ENCODE data around the gene C10orf67. TPM values are rescaled to one million over a fixed set of nuclear protein-coding genes. Genes with fewer than 3 reads are reported as not detected.

The C10orf67 gene
- total RNA-seq, 1 donor from 2014 or later: not detected

DNA sequence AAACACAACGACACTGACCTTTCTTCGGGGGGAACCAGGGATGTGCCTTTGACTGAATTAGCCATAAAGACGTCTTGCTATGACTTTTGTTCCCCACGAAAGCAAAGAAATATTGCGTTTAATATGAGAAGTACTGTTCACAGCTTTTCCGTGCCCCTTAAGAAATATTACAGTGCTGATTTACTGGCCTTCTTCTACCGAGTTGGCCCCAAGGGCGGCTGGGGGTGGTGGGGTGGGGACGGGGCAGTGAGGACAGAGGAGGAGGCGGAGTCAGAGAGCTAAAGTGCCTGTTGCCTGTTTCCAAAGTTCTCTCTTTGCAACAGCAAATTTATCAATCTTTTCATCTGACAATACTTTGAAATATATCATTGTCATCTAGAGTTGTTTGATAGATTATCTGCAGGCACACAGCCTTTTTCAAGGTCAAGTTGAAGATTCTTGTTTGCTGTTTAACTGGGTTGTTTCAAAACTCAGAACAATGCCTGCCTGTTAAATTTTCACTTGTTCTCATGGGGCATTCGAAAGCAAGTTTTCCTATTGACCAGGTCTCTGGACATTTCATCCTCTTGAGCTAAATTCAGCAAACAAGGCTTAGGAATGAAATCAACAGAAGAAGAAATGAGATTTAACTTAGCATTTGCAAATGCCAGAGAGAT is 143.5 kb downstream of the C10orf67 start:
- ChIA-PET CTCF (no interaction called here), POLR2A (no interaction called here)
- DNase-seq: no peak
- intact Hi-C loops (cut with micrococcal nuclease): no loop called here
- Mint-ChIP-seq H3K9me3 (no peaks in the 10 kb centered on the region), H3K27ac (no peak overlapping the region), H3K4me3 (no peak overlapping the region), H3K27me3 (peaks cover 62% of the 10 kb centered on the region), H3K4me1 (no peaks in the 10 kb centered on the region), H3K36me3 (ENCODE audit: low read depth) (no peaks in the 10 kb centered on the region)
- no peak for TF ChIP-seq CTCF (IDR thresholded peaks at IDR 0.05)
- ATAC-seq (ENCODE audit: low read depth): no peak

DNA sequence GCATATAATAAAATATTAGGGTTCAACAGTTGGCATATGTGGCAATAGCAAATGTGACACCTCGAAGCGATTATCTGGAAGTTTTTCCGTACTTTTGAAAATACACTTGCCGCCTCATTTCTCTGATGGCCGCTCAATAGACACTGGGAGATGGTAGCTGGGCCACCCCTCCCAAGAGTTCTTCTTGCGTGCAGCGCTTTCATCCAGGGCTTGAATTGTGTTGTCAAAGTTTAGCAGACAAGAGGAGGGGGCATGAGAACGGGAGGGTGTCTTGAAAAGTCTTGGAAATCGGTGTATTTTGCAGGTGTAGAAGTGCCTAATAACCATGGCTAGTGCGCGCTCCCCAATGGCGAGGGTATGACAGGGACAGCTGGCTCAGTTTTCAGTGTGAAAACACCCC is 144.0 kb downstream of the C10orf67 start:
- TF ChIP-seq CTCF (IDR thresholded peaks at IDR 0.05): no peak
- Mint-ChIP-seq H3K27me3 (peaks cover 66% of the 10 kb centered on the region), H3K4me1 (no peaks in the 10 kb centered on the region), H3K36me3 (ENCODE audit: low read depth) (no peaks in the 10 kb centered on the region), H3K27ac (no peak overlapping the region), H3K4me3 (no peak overlapping the region), H3K9me3 (no peaks in the 10 kb centered on the region)
- no peak for ATAC-seq (ENCODE audit: low read depth)
- CTCF ChIA-PET: no interaction called here
- DNase-seq: no peak
- intact Hi-C loops (cut with micrococcal nuclease): no loop called here
- POLR2A ChIA-PET: no interaction called here

DNA sequence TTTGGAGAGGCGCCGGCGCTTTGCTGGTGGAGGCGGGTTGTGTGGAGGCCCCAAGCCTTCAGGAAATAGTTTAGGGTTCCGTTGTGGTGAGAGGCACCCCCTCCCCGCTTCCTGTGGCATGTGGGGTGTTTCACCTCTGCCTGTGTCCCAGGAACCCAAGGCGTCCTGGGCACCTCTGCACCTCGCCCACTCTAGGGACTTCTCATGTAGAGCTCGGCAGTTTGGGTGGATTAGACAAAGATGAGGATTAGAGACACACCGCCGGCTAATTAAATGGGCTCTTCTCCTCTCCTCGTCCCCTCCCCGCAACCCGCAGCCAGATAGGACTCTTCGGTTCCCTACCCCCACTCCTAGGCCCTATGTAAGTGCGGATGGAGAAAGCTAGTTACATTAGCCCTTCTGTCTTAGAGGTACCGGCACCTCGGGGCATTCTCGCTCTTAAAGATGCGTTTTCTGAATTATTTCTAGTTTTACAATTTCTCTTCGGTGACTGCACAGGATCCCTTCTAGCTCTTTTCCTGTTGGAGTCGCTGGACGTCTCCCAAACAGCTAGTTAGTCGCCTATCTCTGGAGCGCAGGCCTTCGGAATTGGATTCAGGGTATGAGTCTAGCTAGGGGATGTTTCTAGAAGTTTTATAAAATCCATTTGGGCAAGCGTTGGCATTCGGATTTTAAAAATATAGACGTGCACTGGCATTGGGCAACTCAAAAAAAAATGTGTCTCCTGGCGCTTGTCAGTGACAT is 144.7 kb downstream of the C10orf67 start:
- no peak for DNase-seq
- no peak overlapping the region for H3K4me3 Mint-ChIP-seq
- POLR2A ChIA-PET: no interaction called here

DNA sequence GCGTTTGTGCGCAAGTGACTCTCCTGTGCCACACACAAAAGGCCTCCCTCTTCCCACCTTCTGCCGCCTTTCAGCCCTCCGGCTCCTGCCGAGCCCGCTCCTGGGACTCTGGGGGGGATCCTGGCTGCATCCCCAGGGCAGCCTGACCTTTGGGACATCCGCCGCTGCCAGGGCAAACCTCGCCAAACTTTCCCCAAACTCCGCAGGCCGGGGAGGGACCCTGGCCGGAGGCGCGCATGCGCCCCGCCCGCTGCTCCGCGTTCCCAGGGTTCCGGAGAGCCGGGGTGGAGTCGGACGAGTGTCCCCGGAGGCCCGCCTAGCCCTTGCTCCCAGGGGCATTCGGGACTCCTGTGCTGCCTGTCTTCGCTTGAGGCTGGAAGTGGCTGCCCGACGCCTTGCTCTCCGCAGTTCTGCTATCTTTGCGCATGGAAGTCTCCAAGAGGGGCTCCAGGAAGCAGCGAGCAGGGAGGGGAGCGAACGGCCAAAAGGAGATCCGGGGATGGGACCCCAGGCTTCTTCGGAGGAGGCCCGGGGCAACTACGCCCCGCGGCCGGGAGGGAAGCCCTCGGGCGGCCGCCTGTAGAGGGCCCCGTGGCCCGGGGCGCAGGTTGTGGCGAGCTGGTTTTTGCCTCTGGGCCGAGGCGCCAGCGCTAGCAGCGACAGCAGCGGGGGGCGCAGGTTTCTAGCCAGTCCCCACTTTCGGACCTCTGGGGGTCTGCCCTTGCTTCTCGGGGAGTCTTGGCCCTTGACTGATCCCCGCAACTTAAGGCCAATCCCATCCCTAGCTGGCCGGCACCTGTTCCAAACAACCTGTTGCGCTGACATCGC is 145.4 kb downstream of the C10orf67 start:
- ATAC-seq (ENCODE audit: low read depth): no peak
- Mint-ChIP-seq H3K4me1 (no peaks in the 10 kb centered on the region), H3K9me3 (no peaks in the 10 kb centered on the region), H3K27me3 (peaks cover 62% of the 10 kb centered on the region), H3K27ac (no peak overlapping the region), H3K36me3 (ENCODE audit: low read depth) (no peaks in the 10 kb centered on the region), H3K4me3 (no peak overlapping the region)
- CTCF ChIA-PET: no interaction called here
- no peak for DNase-seq
- TF ChIP-seq CTCF (IDR thresholded peaks at IDR 0.05): no peak
- intact Hi-C loops (cut with micrococcal nuclease): loop anchor here (2.0 to 10.0 kb wide), 2 partner anchors 1680 to 1704 kb away; no protein-coding TSS in a partner anchor
- POLR2A ChIA-PET: no interaction called here

More for the DNA sequence above, 144.7 kb downstream of the C10orf67 start:
- intact Hi-C loops (cut with micrococcal nuclease): loop anchor here (2.0 to 10.0 kb wide), 2 partner anchors 1681 to 1705 kb away; no protein-coding TSS in a partner anchor
- CTCF ChIA-PET: no interaction called here
- peaks cover 70% of the 10 kb centered on the region for H3K27me3 Mint-ChIP-seq
- H3K9me3 Mint-ChIP-seq: no peaks in the 10 kb centered on the region
- ATAC-seq (ENCODE audit: low read depth): no peak
- H3K27ac Mint-ChIP-seq: no peak overlapping the region
- no peaks in the 10 kb centered on the region for H3K36me3 Mint-ChIP-seq (ENCODE audit: low read depth)
- no peak for TF ChIP-seq CTCF (IDR thresholded peaks at IDR 0.05)
- no peaks in the 10 kb centered on the region for H3K4me1 Mint-ChIP-seq

- H3K4me1 Mint-ChIP-seq: peaks cover 2% of the 10 kb centered on the region
- ATAC-seq (ENCODE audit: low read depth) (no peak), DNase-seq (no peak)
- no peak overlapping the region for H3K27ac Mint-ChIP-seq
- intact Hi-C loops (cut with micrococcal nuclease): loop anchor here (2.0 to 10.0 kb wide), 2 partner anchors 1680 to 1704 kb away; no protein-coding TSS in a partner anchor
- H3K9me3 Mint-ChIP-seq: no peaks in the 10 kb centered on the region
- no peak overlapping the region for H3K4me3 Mint-ChIP-seq
- H3K27me3 Mint-ChIP-seq: peaks cover 58% of the 10 kb centered on the region
- ChIA-PET POLR2A (no interaction called here), CTCF (no interaction called here)
- H3K36me3 Mint-ChIP-seq (ENCODE audit: low read depth): no peaks in the 10 kb centered on the region
- TF ChIP-seq CTCF (IDR thresholded peaks at IDR 0.05): no peak
These were observed 146.0 kb downstream of the C10orf67 start for GRCh38 chr10:23198610-23198939.
